HCT116 (cell line): ENCODE measurements around the gene SH3D21. TPM values are rescaled to one million over a fixed set of nuclear protein-coding genes. Genes with fewer than 3 reads are reported as not detected.
A peak's percentile ranks its signal among the peaks of the same experiment; 100 is the strongest.

Experiments used
- ATAC-seq: fragments of 200-7000 bp; cut with Tn5 transposase; 2 replicates; pipeline ENCODE4 v1.9.1; 2020; ENCODE audit warnings: mild to moderate bottlenecking, moderate library complexity
- BruUV-seq: library from RNA; stranded (reverse); fragments of 400-500 nt; replicated peaks from 2 replicates; lab custom pipeline; 2021; lab: Mats Ljungman, UMichigan
- CTCF ChIA-PET: fragments of 300-600 bp; sonication (Branson Sonifier 250); formaldehyde crosslinking; loops from one replicate; lab custom pipeline; 2021; ENCODE audit warnings: antibody characterized with exemption; lab: Charles Lee
- POLR2A ChIA-PET: fragments of 300-600, 350-600 bp; sonication (Branson Sonifier 250); formaldehyde crosslinking; loops from one replicate; lab custom pipeline; 2021; ENCODE audit warnings: antibody characterized with exemption; lab: Charles Lee
- RAD21 ChIA-PET, 2 experiments: fragments of 300-600 bp; sonication (Branson Sonifier 250); formaldehyde crosslinking; loops; one replicate each; lab custom pipeline; 2023; ENCODE audit warnings: low total read pairs in 2 of 2; ENCODE audit not compliant: uncharacterized antibody in 2 of 2, unreplicated experiment in 2 of 2, low non-redundant PET in 1 of 2; lab: Charles Lee
- DNase-seq: peaks from one replicate; pipeline ENCODE4 v3.0.0-alpha.2; 2010; ENCODE audit warnings: low read depth, low spot score
- H2AFZ ChIP-seq: fragments of 200-600 bp; shearing (Covaris generic), sonication (generic); 2 replicates; pipeline ENCODE4 v1.6.1; 2017; ENCODE audit warnings: low read depth, mixed run types, mixed read lengths, antibody characterized with exemption, low read length; ENCODE audit not compliant: poor library complexity, severe bottlenecking
- H3K27ac ChIP-seq: 2 replicates; pipeline ENCODE4 v1.5.1; 2012; ENCODE audit warnings: low read depth, low read length
- H3K27me3 ChIP-seq: fragments of 200-600 bp; sonication (generic); 2 replicates; pipeline ENCODE4 v1.6.1; 2016; ENCODE audit warnings: mixed run types, low read length, mixed read lengths; ENCODE audit not compliant: insufficient read depth
- H3K36me3 ChIP-seq, 2 experiments: fragments of 200-500 bp in 1 of 2; fragments of 200-600 bp in 1 of 2; sonication (Bioruptor generic) in 1 of 2; sonication (generic) in 1 of 2; 2 replicates each; pipeline versions ENCODE4 v1.5.1 to v1.6.1; 2014 to 2016; ENCODE audit warnings: low read length in 2 of 2, inconsistent platforms in 1 of 2, mixed read lengths in 1 of 2, mixed run types in 1 of 2; ENCODE audit not compliant: insufficient read depth in 2 of 2, control insufficient read depth in 1 of 2
- H3K4me1 ChIP-seq, 2 experiments: fragments of 200-600 bp in 1 of 2; sonication (generic) in 1 of 2; 2 replicates each; pipeline versions ENCODE4 v1.5.1 to v1.6.1; 2012 to 2017; ENCODE audit warnings: low read length in 2 of 2, inconsistent platforms in 1 of 2, mild to moderate bottlenecking in 1 of 2, mixed read lengths in 1 of 2, mixed run types in 1 of 2, moderate library complexity in 1 of 2; ENCODE audit not compliant: insufficient read depth in 2 of 2, control insufficient read depth in 1 of 2
- H3K4me2 ChIP-seq: fragments of 200-600 bp; sonication (generic); 2 replicates; pipeline ENCODE4 v1.6.1; 2017; ENCODE audit warnings: mixed run types, low read length, mixed read lengths
- H3K4me3 ChIP-seq, 2 experiments: fragments of 200-600 bp in 1 of 2; sonication (generic) in 1 of 2; replicated peaks in 1 of 2; 2 replicates each; pipeline ENCODE4 v1.5.1; 2011 to 2016; ENCODE audit warnings: low read length in 2 of 2, control low read depth in 1 of 2, low read depth in 1 of 2, mild to moderate bottlenecking in 1 of 2, mixed read lengths in 1 of 2, mixed run types in 1 of 2
- H3K79me2 ChIP-seq: fragments of 200-600 bp; sonication (generic); 2 replicates; pipeline ENCODE4 v1.6.1; 2017; ENCODE audit warnings: mild to moderate bottlenecking, mixed run types, low read length, moderate library complexity, mixed read lengths; ENCODE audit not compliant: insufficient read depth
- H3K9ac ChIP-seq: fragments of 200-600 bp; sonication (generic); 2 replicates; pipeline ENCODE4 v1.6.1; 2016; ENCODE audit warnings: low read length, mixed read lengths
- H3K9me2 ChIP-seq: fragments of 200-600 bp; sonication (generic), shearing (Covaris generic); 2 replicates; pipeline ENCODE4 v1.6.1; 2017; ENCODE audit warnings: mixed run types, mild to moderate bottlenecking, moderate library complexity; ENCODE audit not compliant: insufficient read depth
- H3K9me3 ChIP-seq, 2 experiments: fragments of 200-500 bp in 1 of 2; fragments of 200-600 bp in 1 of 2; sonication (Bioruptor generic) in 1 of 2; sonication (generic) in 1 of 2; 2 replicates each; pipeline ENCODE4 v1.6.1; 2014 to 2017; ENCODE audit warnings: low read length in 2 of 2, mixed read lengths in 2 of 2, inconsistent platforms in 1 of 2, low read depth in 1 of 2, mild to moderate bottlenecking in 1 of 2, mixed run types in 1 of 2, moderate library complexity in 1 of 2; ENCODE audit not compliant: control insufficient read depth in 1 of 2, insufficient read depth in 1 of 2
- H4K20me1 ChIP-seq: fragments of 200-600 bp; sonication (generic), shearing (Covaris generic); 2 replicates; pipeline ENCODE4 v1.6.1; 2017; ENCODE audit warnings: mixed run types, mild to moderate bottlenecking, moderate library complexity; ENCODE audit not compliant: insufficient read depth
- CBX3 ChIP-seq: IDR thresholded peaks from 2 replicates; pipeline ENCODE4 v1.6.1; 2012; ENCODE audit warnings: low read depth
- EGR1 ChIP-seq: IDR thresholded peaks from 2 replicates; pipeline ENCODE4 v1.6.1; 2012; ENCODE audit warnings: low read depth
- RAD21 ChIP-seq: IDR thresholded peaks from 2 replicates; pipeline ENCODE4 v1.6.1; 2012; ENCODE audit warnings: low read depth, mild to moderate bottlenecking
- REST ChIP-seq: IDR thresholded peaks from 2 replicates; pipeline ENCODE4 v1.6.1; 2012; ENCODE audit warnings: low read depth
- SP1 ChIP-seq: IDR thresholded peaks from 2 replicates; pipeline ENCODE4 v1.6.1; 2012; ENCODE audit warnings: low read depth
- YY1 ChIP-seq: IDR thresholded peaks from 2 replicates; pipeline ENCODE4 v1.6.1; 2011; ENCODE audit warnings: low read length, low read depth, moderate library complexity, mild to moderate bottlenecking; ENCODE audit not compliant: insufficient replicate concordance; ENCODE audit errors: extremely low read depth
- ZBTB33 ChIP-seq: IDR thresholded peaks from 2 replicates; pipeline ENCODE4 v1.6.1; 2011; ENCODE audit warnings: mild to moderate bottlenecking, low read length, moderate library complexity; ENCODE audit not compliant: insufficient replicate concordance; ENCODE audit errors: extremely low read depth
- ZFX ChIP-seq: fragments of 450-650 bp; IDR thresholded peaks from 2 replicates; pipeline ENCODE4 v1.6.1; 2017
- intact Hi-C: fragments of 100-400 bp; cut with micrococcal nuclease; formaldehyde crosslinking; loops from 2 replicates; pipeline ENCODE4 v1.10.0; 2022
- total RNA-seq: library from RNA; stranded (reverse); gene quantifications from one replicate; pipeline ENCODE4 v1.2.1, GENCODE V29; 2021; ENCODE audit not compliant: unreplicated experiment
- TF ChIP-seq, protein P1 (sequence below): IDR thresholded peaks from 2 replicates; pipeline ENCODE4 v1.6.1; 2012
- TF ChIP-seq, protein P2 (sequence below), 3 experiments: fragments of 200-600 bp in 1 of 3; sonication (generic) in 1 of 3; IDR thresholded peaks in 2 of 3; conservative IDR thresholded peaks in 1 of 3; 2 replicates each; pipeline ENCODE4 v1.5.1; 2012 to 2017; ENCODE audit warnings: low read depth in 2 of 3, low read length in 2 of 3, antibody characterized with exemption in 1 of 3, borderline replicate concordance in 1 of 3, control low read depth in 1 of 3, mild to moderate bottlenecking in 1 of 3, mixed read lengths in 1 of 3, mixed run types in 1 of 3, moderate library complexity in 1 of 3; ENCODE audit not compliant: insufficient read depth in 1 of 3

The SH3D21 gene
- total RNA-seq, 1 experiment from 2014 or later: 9.3 TPM

DNA sequence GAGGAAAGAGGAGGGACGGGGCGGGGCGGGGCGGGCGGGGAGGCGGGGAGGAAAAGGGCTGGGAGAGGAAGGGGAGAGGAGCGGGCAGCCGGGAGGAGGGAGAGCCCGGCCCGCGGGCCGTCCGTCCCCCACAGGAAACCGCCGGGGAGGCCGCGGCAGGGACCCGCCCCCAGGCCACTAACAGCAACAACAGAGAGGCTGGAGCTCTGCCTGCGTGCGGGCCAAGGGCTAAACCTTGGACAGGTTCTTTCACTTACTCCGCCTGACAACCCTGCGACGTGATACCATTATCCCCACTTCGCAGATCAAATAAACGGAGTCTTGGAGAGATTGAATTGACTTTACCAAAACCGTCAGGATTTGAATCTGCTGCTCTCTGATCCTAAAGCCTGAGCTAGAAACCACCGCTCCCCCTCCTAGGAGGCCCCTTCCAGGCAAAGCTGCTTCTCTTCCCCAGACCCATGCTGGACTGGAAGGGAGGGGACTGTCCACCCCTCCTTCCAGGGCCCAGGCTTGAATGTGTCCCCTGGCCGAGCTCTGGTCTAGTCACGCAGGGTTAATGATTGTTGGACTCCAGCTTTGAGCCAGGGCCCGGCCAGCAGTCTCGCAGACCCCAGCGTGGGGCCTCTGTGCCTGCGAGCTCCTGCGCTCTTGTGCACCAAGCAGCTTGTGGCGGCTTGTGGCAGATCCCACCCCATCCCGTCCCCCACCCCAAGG lies 17.6 kb downstream of the SH3D21 start, which contains the start of gene EVA1B:
Gene EVA1B, minus strand, starts transcription at position 10 of the 717 bp plus-strand sequence. CDS start 608 bp downstream, outside the sequence.
- peak within 1 kb of the TSS; percentile 87 for H3K4me2 ChIP-seq
- no TSS peak for BruUV-seq
- peaks cover 11% of the 10 kb centered on the region; the same call in 1 of the 2 replicates for H3K79me2 ChIP-seq
- peak within 1 kb of the TSS; percentile 89 for H3K27ac ChIP-seq
- H3K9ac ChIP-seq: peak within 1 kb of the TSS; percentile 76
- intact Hi-C loops: no loop called here
- TF ChIP-seq YY1: no peak
- 0 out of 2 replicates have a peak, but pooled peaks have one; percentile 13 for TF ChIP-seq ZFX
- no peak for TF ChIP-seq EGR1
- TF ChIP-seq, protein P1, sequence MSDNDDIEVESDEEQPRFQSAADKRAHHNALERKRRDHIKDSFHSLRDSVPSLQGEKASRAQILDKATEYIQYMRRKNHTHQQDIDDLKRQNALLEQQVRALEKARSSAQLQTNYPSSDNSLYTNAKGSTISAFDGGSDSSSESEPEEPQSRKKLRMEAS: no peak
- no peak within 1 kb of the TSS for H2AFZ ChIP-seq
- DNase-seq (no peak), ATAC-seq (peak; percentile 39)
- no peaks in the 10 kb centered on the region for H4K20me1 ChIP-seq
- H3K4me3 ChIP-seq: peak within 1 kb of the TSS; percentile 58 to 69
- no peaks in the 10 kb centered on the region for H3K9me2 ChIP-seq
- no peaks in the 10 kb centered on the region for H3K9me3 ChIP-seq
- peaks cover 24 to 67% of the 10 kb centered on the region in 2 experiments for H3K4me1 ChIP-seq
- no peaks in the 10 kb centered on the region for H3K27me3 ChIP-seq
- POLR2A ChIA-PET: interaction anchor here (0.5 to 3.3 kb wide), 4 partner anchors 63 to 950 kb away, joined by 3 to 12 read pairs (median 6); no protein-coding TSS in a partner anchor
- no peaks in the 10 kb centered on the region; a peak in 1 of 4 replicates for H3K36me3 ChIP-seq
- RAD21 ChIA-PET: no interaction called here
- CTCF ChIA-PET: interaction anchor here (1.0 to 1.7 kb wide), 3 partner anchors 23 to 174 kb away, joined by 3 to 7 read pairs (median 5); partner anchors contain the start of gene TRAPPC3

DNA sequence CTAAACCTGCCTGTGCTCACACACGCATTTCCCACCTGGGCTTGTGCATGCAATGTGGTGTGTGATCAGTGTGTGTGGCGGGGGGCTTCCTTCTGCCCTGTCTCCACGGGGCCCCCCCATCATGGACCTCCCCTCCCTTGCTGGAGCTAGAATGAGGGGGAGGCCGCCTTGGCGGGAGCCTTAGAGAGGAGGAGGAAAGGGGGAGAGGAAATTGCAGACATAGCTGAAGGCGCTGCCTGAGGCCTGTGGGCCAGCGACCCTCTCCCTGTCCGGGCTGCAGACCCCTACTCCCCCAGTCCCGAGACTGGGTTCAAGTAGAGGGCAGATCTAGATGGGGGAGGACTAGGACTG lies 18.2 kb downstream of the SH3D21 start:
- Histone ChIP-seq H3K79me2 (peaks cover 11% of the 10 kb centered on the region; the same call in 1 of the 2 replicates), H3K9me3 (no peaks in the 10 kb centered on the region), H3K4me1 (peaks cover 26 to 72% of the 10 kb centered on the region in 2 experiments), H3K36me3 (no peaks in the 10 kb centered on the region), H4K20me1 (no peaks in the 10 kb centered on the region), H3K9me2 (no peaks in the 10 kb centered on the region), H2AFZ (no peak overlapping the region), H3K4me3 (no peak overlapping the region), H3K9ac (no peak overlapping the region), H3K4me2 (peak overlapping the region; percentile 87), H3K27me3 (no peaks in the 10 kb centered on the region), H3K27ac (no peak overlapping the region; the same call in 1 of the 2 replicates)
- DNase-seq (no peak), ATAC-seq (no peak)
- intact Hi-C loops: no loop called here
- ChIA-PET RAD21 (no interaction called here), POLR2A (interaction anchor here (0.7 kb wide), 1 partner anchor 150 kb away, joined by 6 read pairs; no protein-coding TSS in a partner anchor), CTCF (interaction anchor here (1.7 kb wide), 1 partner anchor 24 kb away, joined by 5 read pairs; no protein-coding TSS in a partner anchor)
- TF ChIP-seq RAD21 (no peak), SP1 (no peak), CBX3 (no peak), ZBTB33 (no peak), REST (no peak)
- TF ChIP-seq, protein P2, sequence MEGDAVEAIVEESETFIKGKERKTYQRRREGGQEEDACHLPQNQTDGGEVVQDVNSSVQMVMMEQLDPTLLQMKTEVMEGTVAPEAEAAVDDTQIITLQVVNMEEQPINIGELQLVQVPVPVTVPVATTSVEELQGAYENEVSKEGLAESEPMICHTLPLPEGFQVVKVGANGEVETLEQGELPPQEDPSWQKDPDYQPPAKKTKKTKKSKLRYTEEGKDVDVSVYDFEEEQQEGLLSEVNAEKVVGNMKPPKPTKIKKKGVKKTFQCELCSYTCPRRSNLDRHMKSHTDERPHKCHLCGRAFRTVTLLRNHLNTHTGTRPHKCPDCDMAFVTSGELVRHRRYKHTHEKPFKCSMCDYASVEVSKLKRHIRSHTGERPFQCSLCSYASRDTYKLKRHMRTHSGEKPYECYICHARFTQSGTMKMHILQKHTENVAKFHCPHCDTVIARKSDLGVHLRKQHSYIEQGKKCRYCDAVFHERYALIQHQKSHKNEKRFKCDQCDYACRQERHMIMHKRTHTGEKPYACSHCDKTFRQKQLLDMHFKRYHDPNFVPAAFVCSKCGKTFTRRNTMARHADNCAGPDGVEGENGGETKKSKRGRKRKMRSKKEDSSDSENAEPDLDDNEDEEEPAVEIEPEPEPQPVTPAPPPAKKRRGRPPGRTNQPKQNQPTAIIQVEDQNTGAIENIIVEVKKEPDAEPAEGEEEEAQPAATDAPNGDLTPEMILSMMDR (IDR thresholded peaks at IDR 0.05 in 2 of 3, conservative IDR thresholded peaks at IDR 0.05 in 1 of 3; ENCODE audit: borderline replicate concordance in 1 of 3, insufficient read depth in 1 of 3, low read depth in 2 of 3, low read length in 2 of 3): no peak
- no TSS peak for BruUV-seq
